T-helper 17 cell (primary cell): Measurements from ENCODE around the gene PRPS1. TPM values are rescaled to one million over a fixed set of nuclear protein-coding genes. Genes with fewer than 3 reads are reported as not detected.

Source experiments
- ATAC-seq: fragments of 150-1000 bp; cut with Tn5 transposase; 2 replicates; pipeline ENCODE4 v1.10.0; 2021; ENCODE audit warnings: mild to moderate bottlenecking, moderate library complexity
- DNase-seq, 3 donors: peaks; one replicate each; pipeline versions ENCODE4 v3.0.0 to v3.0.0-alpha.2; 2020 to 2021
- H3K9me3 ChIP-seq: one replicate; pipeline ENCODE4 v1.7.0; 2013; ENCODE audit warnings: low read length, mild to moderate bottlenecking; ENCODE audit not compliant: control insufficient read depth, poor library complexity, severe bottlenecking
- H3K27ac Mint-ChIP-seq: one replicate; pipeline ENCODE4 v1.8.0; 2022; ENCODE audit warnings: mild to moderate bottlenecking, moderate library complexity, mixed read lengths
- H3K27me3 Mint-ChIP-seq: one replicate; pipeline ENCODE4 v1.8.0; 2022; ENCODE audit warnings: mixed read lengths
- H3K36me3 Mint-ChIP-seq: one replicate; pipeline ENCODE4 v1.8.0; 2022; ENCODE audit warnings: low read depth, mixed read lengths
- H3K4me1 Mint-ChIP-seq: one replicate; pipeline ENCODE4 v1.8.0; 2022; ENCODE audit warnings: mild to moderate bottlenecking, mixed read lengths
- H3K4me3 Mint-ChIP-seq: one replicate; pipeline ENCODE4 v1.8.0; 2022; ENCODE audit warnings: mild to moderate bottlenecking, moderate library complexity, mixed read lengths
- total RNA-seq, 4 donors: library from RNA in 2 of 4; stranded (reverse) in 2 of 4; gene quantifications; one replicate each; pipeline ENCODE4 v1.2.3 and lab custom pipeline; 2022 to 2026

PRPS1 gene
- total RNA-seq, result 10 to 100 TPM; 68.9 to 69.1 TPM
- 55.9 to 78.1 reads per million in 2 donors for total RNA-seq (lab: John Stamatoyannopoulos, UW)

- Mint-ChIP-seq H3K36me3 (no peaks in the 10 kb centered on the region), H3K27ac (peak within 1 kb of the TSS; percentile 83), H3K27me3 (no peaks in the 10 kb centered on the region), H3K4me3 (peak within 1 kb of the TSS; percentile 91), H3K4me1 (peaks cover 9% of the 10 kb centered on the region)
- DNase-seq (peak; percentile 75 to 81 (median 76)), ATAC-seq (peak; percentile 98)
- no peaks in the 10 kb centered on the region for H3K9me3 ChIP-seq
Measured at GRCh38 chrX:107627838-107628661, at the start of gene PRPS1. Gene PRPS1, plus strand, starts transcription at chrX:107628510. Its CDS starts 119 bp downstream, at chrX:107628629.

GRCh38 chrX:107579956-107580355 lies 48.4 kb upstream of the PRPS1 start:
- no peaks in the 10 kb centered on the region for H3K4me1 Mint-ChIP-seq
- no peaks in the 10 kb centered on the region for H3K36me3 Mint-ChIP-seq
- no peaks in the 10 kb centered on the region for H3K27me3 Mint-ChIP-seq
- H3K27ac Mint-ChIP-seq, result no peak overlapping the region
- no peak overlapping the region for H3K4me3 Mint-ChIP-seq
- no peak for ATAC-seq
- no peaks in the 10 kb centered on the region for H3K9me3 ChIP-seq
- no peak for DNase-seq

GRCh38 chrX:107581923-107582322 lies 46.4 kb upstream of the PRPS1 start:
- no peak overlapping the region for H3K4me3 Mint-ChIP-seq
- H3K36me3 Mint-ChIP-seq, result no peaks in the 10 kb centered on the region
- no peak overlapping the region for H3K27ac Mint-ChIP-seq
- DNase-seq (no peak), ATAC-seq (no peak)
- no peaks in the 10 kb centered on the region for H3K4me1 Mint-ChIP-seq
- H3K27me3 Mint-ChIP-seq, result no peaks in the 10 kb centered on the region
- no peaks in the 10 kb centered on the region for H3K9me3 ChIP-seq

- H3K27me3 Mint-ChIP-seq, result no peaks in the 10 kb centered on the region
- H3K36me3 Mint-ChIP-seq, result no peaks in the 10 kb centered on the region
- no peak for ATAC-seq
- no peak overlapping the region for H3K4me3 Mint-ChIP-seq
- H3K27ac Mint-ChIP-seq, result no peak overlapping the region
- no peak for DNase-seq
- no peaks in the 10 kb centered on the region for H3K9me3 ChIP-seq
- no peaks in the 10 kb centered on the region for H3K4me1 Mint-ChIP-seq
Measured at GRCh38 chrX:107589243-107589642, 39.1 kb upstream of the PRPS1 start.

GRCh38 chrX:107596651-107597050 lies 31.7 kb upstream of the PRPS1 start:
- Mint-ChIP-seq H3K4me1 (no peaks in the 10 kb centered on the region), H3K27ac (no peak overlapping the region), H3K4me3 (no peak overlapping the region), H3K27me3 (no peaks in the 10 kb centered on the region), H3K36me3 (no peaks in the 10 kb centered on the region)
- H3K9me3 ChIP-seq, result no peaks in the 10 kb centered on the region
- ATAC-seq (no peak), DNase-seq (no peak)

GRCh38 chrX:107597264-107597663 lies 31.0 kb upstream of the PRPS1 start:
- H3K27me3 Mint-ChIP-seq, result no peaks in the 10 kb centered on the region
- H3K36me3 Mint-ChIP-seq, result no peaks in the 10 kb centered on the region
- H3K4me3 Mint-ChIP-seq, result no peak overlapping the region
- DNase-seq (no peak), ATAC-seq (no peak)
- H3K4me1 Mint-ChIP-seq, result no peaks in the 10 kb centered on the region
- no peak overlapping the region for H3K27ac Mint-ChIP-seq
- no peaks in the 10 kb centered on the region for H3K9me3 ChIP-seq

- ATAC-seq (no peak), DNase-seq (no peak)
- Mint-ChIP-seq H3K4me1 (no peaks in the 10 kb centered on the region), H3K27me3 (no peaks in the 10 kb centered on the region), H3K36me3 (no peaks in the 10 kb centered on the region), H3K4me3 (no peak overlapping the region), H3K27ac (no peak overlapping the region)
- no peaks in the 10 kb centered on the region for H3K9me3 ChIP-seq
Measured at GRCh38 chrX:107597791-107598190, 30.5 kb upstream of the PRPS1 start.

GRCh38 chrX:107599450-107599861 lies 28.9 kb upstream of the PRPS1 start:
- H3K27ac Mint-ChIP-seq, result no peak overlapping the region
- no peaks in the 10 kb centered on the region for H3K36me3 Mint-ChIP-seq
- no peak overlapping the region for H3K4me3 Mint-ChIP-seq
- H3K27me3 Mint-ChIP-seq, result no peaks in the 10 kb centered on the region
- no peaks in the 10 kb centered on the region for H3K9me3 ChIP-seq
- DNase-seq (no peak), ATAC-seq (no peak)
- H3K4me1 Mint-ChIP-seq, result no peaks in the 10 kb centered on the region

- H3K27me3 Mint-ChIP-seq, result no peaks in the 10 kb centered on the region
- no peaks in the 10 kb centered on the region for H3K36me3 Mint-ChIP-seq
- no peaks in the 10 kb centered on the region for H3K4me1 Mint-ChIP-seq
- no peak overlapping the region for H3K27ac Mint-ChIP-seq
- no peak for ATAC-seq
- H3K9me3 ChIP-seq, result no peaks in the 10 kb centered on the region
- DNase-seq, result no peak
- no peak overlapping the region for H3K4me3 Mint-ChIP-seq
Measured at GRCh38 chrX:107600366-107600765, 27.9 kb upstream of the PRPS1 start.

- Mint-ChIP-seq H3K27me3 (no peaks in the 10 kb centered on the region), H3K4me3 (no peak overlapping the region), H3K4me1 (no peaks in the 10 kb centered on the region), H3K36me3 (no peaks in the 10 kb centered on the region), H3K27ac (no peak overlapping the region)
- no peaks in the 10 kb centered on the region for H3K9me3 ChIP-seq
- DNase-seq, result no peak
- ATAC-seq, result no peak
Measured at GRCh38 chrX:107601326-107601725, 27.0 kb upstream of the PRPS1 start.

GRCh38 chrX:107601759-107602158 lies 26.6 kb upstream of the PRPS1 start:
- Mint-ChIP-seq H3K36me3 (no peaks in the 10 kb centered on the region), H3K27me3 (no peaks in the 10 kb centered on the region), H3K4me3 (no peak overlapping the region), H3K4me1 (no peaks in the 10 kb centered on the region), H3K27ac (no peak overlapping the region)
- DNase-seq (no peak), ATAC-seq (no peak)
- H3K9me3 ChIP-seq, result no peaks in the 10 kb centered on the region

GRCh38 chrX:107602694-107603239 lies 25.5 kb upstream of the PRPS1 start:
- H3K9me3 ChIP-seq, result no peaks in the 10 kb centered on the region
- no peak overlapping the region for H3K27ac Mint-ChIP-seq
- no peaks in the 10 kb centered on the region for H3K36me3 Mint-ChIP-seq
- no peak overlapping the region for H3K4me3 Mint-ChIP-seq
- no peaks in the 10 kb centered on the region for H3K27me3 Mint-ChIP-seq
- no peaks in the 10 kb centered on the region for H3K4me1 Mint-ChIP-seq
- ATAC-seq (no peak), DNase-seq (no peak)

GRCh38 chrX:107603429-107604159 lies 24.7 kb upstream of the PRPS1 start:
- Mint-ChIP-seq H3K36me3 (no peaks in the 10 kb centered on the region), H3K4me3 (no peak overlapping the region), H3K4me1 (no peaks in the 10 kb centered on the region), H3K27ac (no peak overlapping the region), H3K27me3 (no peaks in the 10 kb centered on the region)
- ATAC-seq, result no peak
- H3K9me3 ChIP-seq, result no peaks in the 10 kb centered on the region
- no peak for DNase-seq
